GM19468 (cell line): Measurements from ENCODE around the gene CALB2.

ENCODE experiments used
- ATAC-seq: cut with Tn5 transposase; IDR thresholded peaks from one replicate; pipeline ENCODE4 v1.9.1; 2021; ENCODE audit warnings: mild to moderate bottlenecking, moderate library complexity, moderate number of reproducible peaks; ENCODE audit not compliant: unreplicated experiment; ENCODE audit errors: extremely low read depth

The CALB2 gene

DNA sequence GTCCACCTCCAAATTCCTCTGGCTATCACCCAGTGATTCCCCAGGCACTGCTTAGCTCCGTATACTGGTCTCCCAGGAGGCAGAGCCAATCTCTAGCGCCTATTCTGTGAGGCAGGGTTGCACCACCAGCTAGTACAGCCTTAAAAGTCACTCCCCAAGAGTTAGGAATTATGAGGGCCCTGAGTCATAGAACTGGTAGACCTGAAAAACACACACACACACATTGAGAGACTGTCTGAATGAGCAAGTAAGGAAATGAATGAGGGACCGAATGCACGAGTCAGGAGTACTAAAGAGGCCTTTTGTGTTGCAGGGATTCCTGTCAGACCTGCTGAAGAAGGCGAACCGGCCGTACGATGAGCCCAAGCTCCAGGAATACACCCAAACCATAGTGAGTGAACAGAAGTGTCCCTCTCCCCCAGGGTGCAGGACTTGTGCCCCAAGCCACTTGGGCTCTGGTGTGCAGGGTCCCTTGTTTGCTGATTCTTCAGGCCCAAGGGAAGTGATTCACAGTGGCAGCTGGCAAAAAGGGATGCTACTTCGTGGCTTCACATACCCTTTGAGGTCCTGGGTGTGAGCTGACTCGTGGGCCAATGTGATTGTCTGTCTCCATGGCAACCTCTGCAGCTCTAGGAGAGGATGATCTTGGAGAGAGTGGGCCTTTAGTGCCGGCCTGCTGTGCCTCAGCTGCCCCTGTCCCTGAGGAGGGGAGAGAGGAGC, 24.7 kb downstream of the CALB2 start:
- no peak for ATAC-seq

DNA sequence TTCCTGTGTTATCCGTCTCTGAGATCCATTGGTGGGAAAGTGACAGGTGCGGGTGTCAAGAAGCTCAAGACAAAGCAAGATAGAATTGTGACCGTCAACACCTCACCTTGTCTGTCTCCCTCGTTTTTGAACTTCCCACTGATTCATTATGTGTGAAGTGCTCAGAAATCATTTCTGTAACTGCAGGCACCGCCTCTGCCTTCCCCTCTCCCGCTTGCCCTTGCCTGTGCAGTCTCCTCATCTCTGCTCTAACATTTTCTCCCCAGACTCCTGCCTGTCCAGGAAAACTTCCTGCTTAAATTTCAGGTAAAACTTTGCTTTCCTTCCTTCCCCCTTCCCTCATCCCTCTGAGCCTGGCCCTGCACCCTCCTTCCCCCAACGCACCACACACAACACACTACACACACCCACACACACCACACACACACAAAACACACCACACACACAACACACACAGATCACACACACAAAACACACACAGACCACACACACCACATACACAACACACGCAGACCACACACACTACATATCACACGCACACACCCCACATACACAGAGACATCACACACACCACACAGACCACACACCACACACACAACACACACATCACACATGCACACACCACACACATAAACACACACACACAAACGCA, 25.7 kb downstream of the CALB2 start:
- no peak for ATAC-seq

DNA sequence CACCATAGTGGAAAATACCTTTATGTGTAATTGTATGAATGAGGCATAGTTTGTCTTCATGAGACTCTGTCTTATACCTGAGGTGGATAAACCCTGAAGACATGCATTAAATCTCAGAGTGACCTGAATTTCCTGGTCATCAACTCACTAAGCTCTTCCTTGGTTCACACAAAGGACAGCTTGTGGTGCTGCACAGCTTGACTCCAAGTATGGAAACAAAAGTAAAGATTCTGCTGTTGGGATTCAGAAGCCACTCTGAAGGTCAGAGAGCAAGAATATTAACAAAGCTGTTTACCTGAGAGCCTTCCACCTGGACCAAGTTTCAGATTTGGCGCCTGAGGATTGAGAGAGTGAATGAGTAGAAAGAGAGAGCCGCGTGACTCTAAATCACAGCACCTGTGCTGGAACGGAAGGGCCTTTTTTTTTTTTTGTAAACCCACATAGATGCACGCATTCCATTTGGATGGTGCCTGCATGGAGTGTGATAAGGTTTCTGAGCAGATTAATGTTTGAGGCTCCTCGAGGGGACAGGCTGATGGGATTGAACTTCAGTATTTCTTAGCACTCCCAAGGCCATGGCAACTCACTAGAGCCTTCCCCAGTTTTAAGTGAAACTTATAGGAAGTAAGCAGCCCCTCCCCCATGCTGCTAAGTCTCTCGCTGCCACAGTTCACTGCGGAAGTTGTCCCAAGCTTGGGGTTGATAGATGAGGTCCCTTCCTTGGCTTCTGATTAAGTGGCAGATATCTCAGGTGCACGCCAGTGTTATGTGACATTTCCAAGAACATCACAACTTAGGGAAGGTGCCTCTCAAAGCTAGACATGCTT, 28.7 kb downstream of the CALB2 start:
- no peak for ATAC-seq

DNA sequence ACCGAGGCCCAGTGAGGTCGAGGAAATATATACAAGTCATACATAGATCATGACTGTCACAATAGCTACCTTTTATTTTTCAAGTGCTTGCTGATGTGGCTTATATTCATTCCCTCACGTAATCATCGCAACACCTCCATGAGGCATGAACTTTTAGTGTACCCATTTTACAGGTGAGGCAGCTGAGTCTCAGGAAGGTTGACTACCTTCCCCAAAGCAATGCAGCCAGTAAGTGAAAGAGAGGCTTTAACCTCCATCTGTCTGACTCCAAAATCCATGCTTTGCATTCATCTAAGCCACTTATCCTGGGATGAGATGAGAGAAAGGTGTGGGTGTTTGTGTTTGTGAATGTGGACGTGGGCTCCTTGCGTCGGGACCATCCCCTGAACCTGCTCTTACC, 30.8 kb downstream of the CALB2 start:
- no peak for ATAC-seq

DNA sequence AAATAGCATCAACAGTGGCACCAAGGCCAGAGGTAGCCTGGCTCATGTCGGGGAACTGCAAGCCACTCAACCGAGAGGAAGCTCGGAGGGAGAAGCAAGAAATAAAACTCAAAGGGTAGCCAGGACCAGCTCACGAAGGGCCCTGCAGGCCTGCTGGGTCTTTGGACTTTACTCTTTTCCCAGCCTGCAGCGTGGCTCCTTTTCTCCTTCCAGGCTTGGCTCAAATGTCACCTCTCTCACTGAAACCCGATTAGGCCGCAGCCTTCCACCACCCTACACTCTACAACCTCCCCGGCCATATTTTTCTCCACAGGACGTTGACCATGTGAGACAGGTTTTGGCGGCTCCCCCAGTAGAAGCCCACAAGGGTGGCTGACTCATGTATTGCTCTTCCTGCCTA, 38.1 kb downstream of the CALB2 start:
- ATAC-seq, result no peak

DNA sequence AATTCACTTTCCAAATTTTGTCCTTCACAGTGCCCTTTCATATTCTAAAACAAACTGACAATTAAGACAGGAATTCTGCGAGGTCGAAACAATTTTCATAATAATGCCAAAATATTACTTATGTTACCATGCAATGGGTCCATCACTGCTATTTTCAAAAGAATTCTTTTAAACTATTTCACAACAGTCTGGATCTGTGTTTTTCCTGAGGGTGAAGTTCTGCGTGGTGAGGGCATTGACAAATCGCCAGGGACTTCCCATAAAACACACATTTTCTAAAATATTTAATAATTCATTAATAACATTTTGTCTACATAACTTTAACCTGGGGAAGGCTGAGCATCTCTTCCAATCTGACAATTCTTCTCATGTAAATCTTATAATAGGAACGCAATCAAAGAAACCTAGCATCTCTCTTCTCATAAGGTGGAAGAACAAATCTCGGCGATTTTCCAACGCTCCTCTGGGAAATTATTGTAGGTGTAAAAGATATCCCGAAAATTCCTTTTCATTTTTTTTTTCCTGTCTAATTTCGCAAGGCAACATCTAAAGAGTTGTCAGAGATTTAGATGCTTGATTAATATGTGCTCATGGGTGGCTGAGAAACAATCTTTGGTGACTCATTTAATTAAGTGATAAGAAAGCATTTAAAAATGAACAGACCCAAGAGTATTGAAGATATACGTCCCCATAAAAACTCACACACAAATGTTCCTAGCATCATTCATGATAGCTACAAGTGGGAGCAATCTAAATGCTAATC, 41.5 kb downstream of the CALB2 start:
- ATAC-seq, result no peak

DNA sequence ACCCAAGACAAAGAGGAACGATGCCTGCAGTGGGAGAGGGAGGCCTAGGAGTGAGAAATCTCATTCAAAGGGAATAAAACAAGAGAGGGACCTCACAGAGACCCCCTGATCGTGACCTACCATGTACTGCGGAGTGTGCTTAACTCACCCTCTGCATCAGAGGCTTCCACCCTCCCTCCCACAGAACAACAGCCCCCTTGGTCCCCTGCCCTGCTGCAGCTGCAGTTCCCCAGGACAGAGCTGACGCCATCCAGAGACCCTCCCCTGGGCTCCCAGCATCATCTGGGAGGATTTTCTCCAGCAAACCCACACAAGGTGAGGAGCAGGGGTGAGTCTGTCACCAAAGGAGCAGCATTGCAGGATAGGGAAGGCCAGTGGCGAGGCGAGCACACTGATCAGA, 43.5 kb downstream of the CALB2 start:
- no peak for ATAC-seq

DNA sequence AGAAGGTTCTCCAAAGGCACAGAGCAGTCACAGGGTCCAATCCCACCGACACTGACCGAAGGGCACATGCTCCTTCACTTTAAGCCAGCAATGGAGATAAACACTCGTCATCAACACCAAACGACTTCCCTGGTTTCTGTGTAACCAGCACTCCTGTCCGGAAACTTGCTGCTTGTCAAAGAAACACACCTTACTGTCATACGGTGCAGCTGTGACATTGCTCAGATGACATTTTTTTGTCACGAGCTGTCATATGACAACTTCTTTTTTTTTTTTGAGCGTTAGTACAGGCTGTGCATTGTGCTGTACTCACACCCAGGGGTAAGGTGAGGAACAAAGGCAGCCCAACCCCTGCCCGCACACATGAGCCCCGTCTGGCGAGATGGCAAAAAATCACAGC, 44.2 kb downstream of the CALB2 start:
- ATAC-seq, result no peak

DNA sequence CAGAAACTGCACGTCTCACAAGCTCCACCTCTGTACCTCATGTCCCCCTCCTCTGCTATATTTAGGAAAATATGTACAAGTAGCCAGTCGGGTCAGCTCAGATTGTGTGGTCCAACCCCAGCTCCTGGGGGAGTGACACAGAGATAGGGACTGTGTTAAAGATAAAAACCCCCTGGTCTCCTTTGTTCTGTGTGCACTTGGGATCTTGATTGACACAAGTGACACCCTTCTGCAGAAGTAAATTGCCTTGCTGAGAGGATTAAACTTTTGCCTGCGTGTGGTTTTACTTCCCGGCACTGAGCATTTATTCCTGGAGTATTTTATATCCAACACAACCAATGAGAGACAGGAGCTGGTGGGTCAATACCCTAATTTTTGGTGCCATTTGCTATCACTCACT, 45.8 kb downstream of the CALB2 start:
- no peak for ATAC-seq

DNA sequence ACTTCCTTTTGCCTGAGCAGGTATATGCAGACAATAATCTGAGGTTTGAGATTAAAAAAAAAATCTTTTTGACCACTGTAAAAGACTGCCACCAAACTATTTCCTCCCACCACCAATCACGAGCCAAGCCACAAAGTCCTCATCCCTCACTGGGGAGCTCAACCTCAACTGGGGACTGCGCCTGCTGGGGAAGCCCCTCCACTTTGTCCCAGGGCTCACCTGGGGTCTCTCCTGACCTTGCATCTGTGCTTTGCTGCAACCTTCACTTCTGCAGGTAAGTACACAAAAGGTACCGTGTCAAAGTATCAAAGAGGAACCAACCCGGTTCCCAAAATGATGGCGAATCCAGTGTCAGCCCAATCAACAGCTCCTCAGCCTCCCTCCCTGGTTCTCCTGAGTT, 47.8 kb downstream of the CALB2 start:
- ATAC-seq, result no peak

DNA sequence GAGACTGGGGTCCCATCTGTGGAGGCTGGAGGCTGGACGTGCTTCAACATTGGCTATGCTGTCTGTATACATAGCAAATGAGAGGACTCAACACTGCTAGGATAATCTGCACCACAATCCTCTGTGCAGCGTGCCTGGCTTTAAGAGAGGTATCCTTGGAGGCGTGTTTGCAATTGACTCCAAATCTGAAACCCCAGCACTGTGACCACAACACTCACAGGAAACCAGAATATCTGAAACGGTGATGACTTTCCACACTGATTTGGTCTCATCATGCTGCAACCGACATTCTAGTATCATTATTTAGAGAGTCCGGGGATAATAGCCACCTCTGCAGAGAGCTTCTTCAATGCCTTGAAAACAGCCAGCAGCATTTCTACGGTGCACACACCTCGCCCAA, 48.2 kb downstream of the CALB2 start:
- no peak for ATAC-seq

DNA sequence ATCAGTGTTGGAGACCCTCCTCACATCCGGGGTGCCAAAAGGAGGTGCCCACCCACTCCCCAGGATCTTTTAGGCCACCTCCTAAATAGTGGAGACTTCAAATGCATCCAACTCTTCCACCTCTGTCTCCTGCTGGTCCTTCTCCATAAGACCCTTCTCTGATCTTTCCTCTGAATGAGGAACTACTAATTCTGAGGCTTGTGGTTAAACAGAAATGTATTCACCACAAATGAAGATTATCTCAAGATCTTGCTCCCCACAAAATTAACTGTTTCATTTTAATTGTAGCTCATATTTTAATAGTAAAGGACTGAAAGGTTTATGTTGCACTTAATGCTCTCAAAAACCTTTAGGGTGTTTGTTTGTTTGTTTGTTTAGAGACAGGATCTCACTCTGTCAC, 49.2 kb downstream of the CALB2 start:
- ATAC-seq, result no peak

DNA sequence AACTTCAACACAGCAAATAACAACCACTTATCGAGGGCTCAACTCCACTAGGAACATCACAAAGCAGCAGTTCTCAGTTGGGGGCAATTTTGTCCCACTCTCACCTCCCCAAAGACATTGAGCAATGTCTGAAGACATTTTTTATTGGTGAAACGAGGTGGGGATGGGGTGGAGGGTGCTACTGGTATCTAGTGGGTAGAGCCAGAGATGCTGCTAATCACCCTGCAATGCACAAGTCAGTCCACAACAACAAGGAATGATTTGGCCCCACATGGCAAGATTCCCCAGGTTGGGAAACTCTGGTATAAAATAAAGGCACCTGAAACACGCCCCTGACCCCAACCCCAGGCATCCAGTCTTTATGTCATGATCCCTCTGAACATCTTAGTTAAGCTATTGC, 50.0 kb downstream of the CALB2 start:
- ATAC-seq, result no peak

DNA sequence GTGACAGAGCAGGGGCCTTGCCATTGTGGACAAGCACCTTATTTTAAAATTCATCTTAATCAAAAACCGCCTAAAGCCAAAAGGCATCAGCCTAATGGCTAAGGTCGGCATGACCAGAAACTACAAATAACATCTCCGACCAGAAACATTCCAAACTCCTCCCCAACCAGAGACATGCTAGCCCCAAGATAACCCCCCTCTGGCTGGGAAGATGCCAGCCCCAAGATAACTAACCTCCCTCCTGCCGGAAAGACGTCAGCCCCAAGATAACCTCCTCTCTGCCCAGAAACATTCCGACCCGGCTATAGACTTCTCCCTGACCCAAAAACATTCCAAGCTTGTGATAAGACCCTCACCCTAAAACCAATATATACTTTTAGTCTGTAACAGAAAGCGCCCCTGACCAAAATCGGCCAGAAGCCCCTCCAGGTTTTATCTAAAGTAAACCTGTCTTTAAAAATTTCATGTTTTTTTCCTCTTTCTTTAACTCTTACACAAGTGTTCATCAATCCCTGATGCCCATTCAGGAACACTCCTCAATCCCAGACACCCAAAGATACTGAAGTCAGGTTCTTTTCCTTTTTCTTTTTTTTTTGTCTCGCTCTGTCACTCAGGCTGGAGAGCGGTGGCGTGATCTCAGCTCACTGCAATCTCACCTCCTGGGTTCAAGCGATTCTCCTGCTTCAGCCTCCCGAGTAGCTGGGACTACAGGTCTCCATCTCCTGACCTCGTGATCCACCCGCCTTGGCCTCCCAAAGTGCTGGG, 50.7 kb downstream of the CALB2 start:
- no peak for ATAC-seq

DNA sequence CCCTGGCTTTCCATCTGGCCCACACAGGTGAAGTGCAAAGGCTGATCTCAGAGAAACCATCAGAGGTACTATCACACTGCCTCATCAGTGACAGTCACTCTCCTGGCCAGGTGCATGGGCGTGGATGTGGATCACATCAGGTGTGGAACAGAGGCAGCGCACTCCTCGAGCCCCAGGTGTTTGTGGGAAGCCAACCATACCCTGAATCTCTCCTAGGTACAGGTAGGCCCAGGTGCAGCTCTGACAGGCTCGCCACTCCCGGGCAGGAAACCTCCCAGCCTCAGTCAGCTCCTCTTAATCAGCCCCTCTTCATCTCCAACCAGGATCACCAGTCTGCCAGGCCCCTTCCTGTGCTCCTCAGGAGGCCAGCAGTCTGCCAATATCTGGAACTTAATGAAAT, 51.6 kb downstream of the CALB2 start:
- no peak for ATAC-seq

DNA sequence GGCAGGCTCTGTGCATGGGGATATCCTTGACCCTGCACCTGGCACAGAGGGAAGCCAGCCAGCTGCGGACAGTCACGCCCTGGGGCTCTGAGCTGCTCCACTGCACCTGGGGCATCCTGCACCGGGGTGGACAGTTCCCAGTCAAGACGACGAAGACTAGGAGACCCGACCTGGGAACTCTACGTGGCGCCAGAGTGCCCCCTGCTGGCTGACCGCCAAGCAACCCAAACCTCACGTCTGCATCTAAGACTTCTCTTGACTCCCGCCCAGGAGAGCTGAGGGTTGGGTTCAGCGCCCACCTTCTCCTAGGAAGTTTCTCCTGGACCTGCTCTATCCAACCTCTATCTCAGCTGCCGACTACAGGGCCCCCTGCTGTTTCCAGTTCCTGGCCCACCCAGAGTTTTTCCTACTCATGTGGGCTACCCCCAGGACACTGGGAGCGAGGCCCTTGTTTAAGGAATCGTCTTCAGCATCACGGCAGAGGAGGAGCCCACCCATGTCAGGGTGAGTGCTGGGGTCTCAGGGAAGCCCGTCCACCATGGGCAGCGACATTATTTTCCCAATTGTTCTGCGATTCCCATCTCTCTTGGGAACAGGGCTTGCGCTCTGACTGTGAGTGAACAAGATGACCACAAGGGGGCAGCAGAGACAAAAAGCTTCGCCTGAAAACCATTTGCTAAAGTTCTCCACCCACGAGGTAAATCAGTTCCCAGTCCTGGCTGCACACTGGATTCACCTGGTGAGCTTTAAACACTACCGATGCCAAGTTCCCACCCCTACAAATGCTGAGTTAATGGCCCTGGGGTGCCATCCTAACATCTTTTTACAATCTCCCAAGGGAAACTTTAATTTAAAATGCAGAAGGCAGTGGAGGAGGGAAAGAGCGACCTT, 54.0 kb downstream of the CALB2 start:
- no peak for ATAC-seq

DNA sequence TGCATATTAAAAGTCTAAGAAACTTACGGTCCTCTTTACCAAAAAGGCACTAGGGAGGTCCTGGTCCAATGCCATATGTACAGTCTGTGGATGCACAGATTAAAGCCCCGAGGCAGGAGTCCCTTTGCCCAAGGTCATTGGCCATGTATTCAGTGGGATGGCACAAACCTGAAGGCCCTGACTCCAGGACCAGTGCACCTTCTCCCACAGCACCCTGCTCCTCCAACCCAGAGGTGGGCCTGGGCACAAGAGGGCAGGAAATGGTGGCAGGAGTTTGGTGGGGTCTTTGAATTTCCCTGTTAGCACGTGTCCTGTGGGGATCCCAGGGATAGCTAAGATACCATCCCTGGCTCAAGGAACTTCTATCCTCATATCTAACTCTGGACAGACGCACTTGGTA, 54.8 kb downstream of the CALB2 start:
- no peak for ATAC-seq

DNA sequence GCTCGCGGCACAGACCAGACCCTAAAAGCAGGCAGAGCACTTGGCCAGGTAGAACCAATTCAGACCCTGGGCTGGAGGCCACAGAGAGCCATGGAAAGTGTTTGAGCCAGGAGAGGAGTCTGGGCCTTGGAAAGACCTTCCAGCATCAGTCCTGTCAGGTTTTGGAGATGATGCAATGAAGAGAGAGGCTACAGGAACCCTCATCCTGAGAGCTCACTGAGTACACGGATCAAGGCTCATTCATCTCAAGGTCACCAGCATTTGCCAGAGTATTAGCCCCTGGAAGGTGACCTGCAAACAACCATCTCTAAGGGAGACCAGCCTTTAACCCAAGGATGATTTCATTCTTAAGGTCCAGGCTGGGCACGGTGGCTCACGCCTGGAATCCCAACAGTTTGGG, 55.5 kb downstream of the CALB2 start:
- no peak for ATAC-seq

DNA sequence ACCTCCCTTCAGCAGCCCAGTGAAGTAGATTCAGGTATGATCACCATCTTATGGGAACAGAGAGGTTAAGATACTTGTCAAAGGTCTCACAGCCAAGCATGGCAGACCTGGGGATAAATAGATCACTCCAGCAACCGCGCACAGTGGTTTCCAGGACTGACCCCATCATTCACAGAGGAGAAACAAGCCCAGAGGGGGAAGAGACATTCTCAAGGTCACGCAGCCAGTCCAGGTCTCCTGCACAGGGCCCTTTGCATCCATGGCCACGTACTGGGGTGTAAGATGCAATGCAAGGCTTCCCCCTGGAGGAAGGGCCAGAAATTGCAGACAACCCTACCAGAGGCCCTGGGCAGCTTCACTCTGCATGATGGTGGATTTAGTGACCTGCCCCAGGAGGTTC, 63.4 kb downstream of the CALB2 start:
- ATAC-seq, result no peak
